Peyer's patch (tissue), 4 donors: ENCODE measurements around the gene KRTAP4-11. TPM values are rescaled to one million over a fixed set of nuclear protein-coding genes. Genes with fewer than 3 reads are reported as not detected.
"Not testable (repeated sequence)": the region's sequence is repeated elsewhere in the genome, so short reads cannot be mapped to it uniquely, and the experiment has no call there.

Experiments used
- DNase-seq, 3 donors: peaks; one replicate each; pipeline ENCODE4 v3.0.0-alpha.2; 2017 to 2019
- H3K27ac ChIP-seq, 4 donors: fragments of 200-600 bp; sonication (generic); one replicate each; pipeline ENCODE4 v1.5.1; 2016 to 2019
- H3K27me3 ChIP-seq, 2 donors: fragments of 200-600 bp; sonication (generic); one replicate each; pipeline ENCODE4 v1.5.1; 2019
- H3K36me3 ChIP-seq, 3 donors: fragments of 200-600 bp; sonication (generic); one replicate each; pipeline ENCODE4 v1.5.1; 2016 to 2019
- H3K4me1 ChIP-seq, 4 donors: fragments of 200-600 bp; sonication (generic); one replicate each; pipeline ENCODE4 v1.5.1; 2016 to 2019
- H3K4me3 ChIP-seq, 4 donors: fragments of 200-600 bp; sonication (generic); 1 replicate in 3 of 4; 2 replicates in 1 of 4; pipeline ENCODE4 v1.5.1; 2016 to 2019; ENCODE audit warnings: mild to moderate bottlenecking in 1 of 4
- H3K9me3 ChIP-seq, 4 donors: fragments of 200-600 bp; sonication (generic); one replicate each; pipeline ENCODE4 v1.5.1; 2016 to 2019; ENCODE audit warnings: mild to moderate bottlenecking in 1 of 4
- CTCF ChIP-seq, 6 experiments: fragments of 450-650 bp in 4 of 6; fragments of 200-600 bp in 2 of 6; sonication (generic) in 1 of 6; IDR thresholded peaks; one replicate each; pipeline ENCODE4 v1.5.1; 2017 to 2019; ENCODE audit warnings: antibody characterized with exemption in 6 of 6, mild to moderate bottlenecking in 3 of 6, moderate library complexity in 1 of 6
- POLR2A ChIP-seq, 2 donors: fragments of 450-650 bp; IDR thresholded peaks; one replicate each; pipeline ENCODE4 v1.5.1; 2017; ENCODE audit warnings: antibody characterized with exemption in 2 of 2, mild to moderate bottlenecking in 2 of 2, moderate library complexity in 2 of 2
- total RNA-seq, 4 donors: library from RNA; depleted of rRNA; stranded (reverse); fragments of >200 nt; gene quantifications; one replicate each; pipeline ENCODE4 v1.1.0, GENCODE V29; 2016

KRTAP4-11 gene
- not detected for total RNA-seq

GRCh38 chr17:41117846-41118386, at the start of gene KRTAP4-11:
Gene KRTAP4-11, minus strand, starts transcription at chr17:41118373. Its CDS starts 58 bp downstream, at chr17:41118315.
- DNase-seq, H3K4me1 ChIP-seq, H3K36me3 ChIP-seq, H3K27ac ChIP-seq, H3K27me3 ChIP-seq, H3K9me3 ChIP-seq, H3K4me3 ChIP-seq: not testable (repeated sequence)

GRCh38 chr17:41167561-41167960, 49.4 kb upstream of the KRTAP4-11 start:
- Histone ChIP-seq H3K36me3 (no peaks in the 10 kb centered on the region), H3K27ac (no peak overlapping the region)

GRCh38 chr17:41163828-41164227, 45.7 kb upstream of the KRTAP4-11 start:
- H3K27me3 ChIP-seq = no peaks in the 10 kb centered on the region
- no peak for DNase-seq
- no peaks in the 10 kb centered on the region for H3K9me3 ChIP-seq
- no peak overlapping the region for H3K27ac ChIP-seq
- H3K36me3 ChIP-seq = no peaks in the 10 kb centered on the region
- no peak overlapping the region for H3K4me3 ChIP-seq
- no peaks in the 10 kb centered on the region for H3K4me1 ChIP-seq
- no peak for TF ChIP-seq POLR2A (IDR thresholded peaks at IDR 0.05)
- no peak for TF ChIP-seq CTCF (IDR thresholded peaks at IDR 0.05)

More at GRCh38 chr17:41167561-41167960, 49.4 kb upstream of the KRTAP4-11 start:
- no peaks in the 10 kb centered on the region for H3K27me3 ChIP-seq
- no peak for DNase-seq
- H3K4me1 ChIP-seq = no peaks in the 10 kb centered on the region
- H3K4me3 ChIP-seq = no peak overlapping the region
- H3K9me3 ChIP-seq = no peaks in the 10 kb centered on the region
- TF ChIP-seq CTCF (IDR thresholded peaks at IDR 0.05) = no peak
- no peak for TF ChIP-seq POLR2A (IDR thresholded peaks at IDR 0.05)

GRCh38 chr17:41160648-41161047, 42.5 kb upstream of the KRTAP4-11 start, which contains the start of gene KRTAP4-4:
Gene KRTAP4-4, minus strand, starts transcription at chr17:41160748. Its CDS starts 57 bp downstream, at chr17:41160691.
- H3K4me3 ChIP-seq = no peak within 1 kb of the TSS
- no peaks in the 10 kb centered on the region for H3K27me3 ChIP-seq
- H3K9me3 ChIP-seq = no peaks in the 10 kb centered on the region
- H3K27ac ChIP-seq = no peak within 1 kb of the TSS
- H3K36me3 ChIP-seq = no peaks in the 10 kb centered on the region
- no peaks in the 10 kb centered on the region for H3K4me1 ChIP-seq
- no peak for DNase-seq
- TF ChIP-seq POLR2A (IDR thresholded peaks at IDR 0.05) = no peak
- TF ChIP-seq CTCF (IDR thresholded peaks at IDR 0.05) = no peak

GRCh38 chr17:41160190-41160589, 42.0 kb upstream of the KRTAP4-11 start:
- H3K36me3 ChIP-seq, H3K4me1 ChIP-seq, DNase-seq, H3K4me3 ChIP-seq, H3K27me3 ChIP-seq, H3K9me3 ChIP-seq, H3K27ac ChIP-seq: not testable (repeated sequence)

GRCh38 chr17:41153856-41154255, 35.7 kb upstream of the KRTAP4-11 start:
- Histone ChIP-seq H3K4me3 (no peak overlapping the region), H3K36me3 (no peaks in the 10 kb centered on the region), H3K4me1 (no peaks in the 10 kb centered on the region), H3K9me3 (no peaks in the 10 kb centered on the region), H3K27ac (no peak overlapping the region), H3K27me3 (no peaks in the 10 kb centered on the region)
- DNase-seq = no peak
- TF ChIP-seq POLR2A (IDR thresholded peaks at IDR 0.05) (no peak), CTCF (IDR thresholded peaks at IDR 0.05) (no peak)

- H3K27me3 ChIP-seq = no peaks in the 10 kb centered on the region
- no peak for TF ChIP-seq POLR2A (IDR thresholded peaks at IDR 0.05)
- TF ChIP-seq CTCF (IDR thresholded peaks at IDR 0.05) = no peak
- H3K36me3 ChIP-seq = no peaks in the 10 kb centered on the region
- DNase-seq = no peak
- no peaks in the 10 kb centered on the region for H3K9me3 ChIP-seq
- no peak overlapping the region for H3K27ac ChIP-seq
- no peaks in the 10 kb centered on the region for H3K4me1 ChIP-seq
- H3K4me3 ChIP-seq = no peak overlapping the region
These were observed 33.4 kb upstream of the KRTAP4-11 start for GRCh38 chr17:41151525-41151924.
